K562 (cell line): ENCODE data around the gene SRM. TPM values are rescaled to one million over a fixed set of nuclear protein-coding genes. Genes with fewer than 3 reads are reported as not detected.

Experiments
- BHLHE40 ChIP-seq: IDR thresholded peaks from 2 replicates; pipeline ENCODE4 v1.6.1; 2011; ENCODE audit warnings: low read length, improper control_type of control experiment
- CTBP1 ChIP-seq: fragments of 450-650 bp; IDR thresholded peaks from 2 replicates; pipeline ENCODE4 v1.6.1; 2016; ENCODE audit warnings: borderline replicate concordance
- GATAD2B ChIP-seq: fragments of 450-650 bp; IDR thresholded peaks from 2 replicates; pipeline ENCODE4 v1.6.1; 2017; ENCODE audit warnings: mild to moderate bottlenecking, borderline replicate concordance
- HCFC1 ChIP-seq: IDR thresholded peaks from 2 replicates; pipeline ENCODE4 v1.6.1; 2012; ENCODE audit warnings: low read depth, low read length, improper control_type of control experiment
- MCM3 ChIP-seq: fragments of 450-650 bp; IDR thresholded peaks from 2 replicates; pipeline ENCODE4 v1.6.1; 2016
- MYC ChIP-seq, 2 experiments: fragments of 250-450 bp in 1 of 2; sonication (Bioruptor Pico) in 1 of 2; IDR thresholded peaks; 2 replicates each; pipeline versions ENCODE4 v1.5.1 to v1.6.1; 2012 to 2021; ENCODE audit warnings: low read depth in 2 of 2, borderline replicate concordance in 1 of 2, improper control_type of control experiment in 1 of 2, low read length in 1 of 2, mild to moderate bottlenecking in 1 of 2, moderate library complexity in 1 of 2
- NFATC3 ChIP-seq: fragments of 450-650 bp; IDR thresholded peaks from 2 replicates; pipeline ENCODE4 v1.6.1; 2017; ENCODE audit warnings: mild to moderate bottlenecking
- NRF1 ChIP-seq, 2 experiments: fragments of 450-650 bp; IDR thresholded peaks in 1 of 2; conservative IDR thresholded peaks in 1 of 2; 2 replicates each; pipeline ENCODE4 v1.6.1; 2014; ENCODE audit warnings: mild to moderate bottlenecking in 2 of 2
- PHF21A ChIP-seq: fragments of 450-650 bp; IDR thresholded peaks from 2 replicates; pipeline ENCODE4 v1.6.1; 2017; ENCODE audit warnings: low read depth, borderline replicate concordance
- RBBP5 ChIP-seq: fragments of 200-600 bp; sonication (generic); IDR thresholded peaks from 2 replicates; pipeline ENCODE4 v1.6.1; 2012; ENCODE audit warnings: borderline replicate concordance, mild to moderate bottlenecking, low read length, control low read depth, inconsistent platforms; ENCODE audit not compliant: insufficient read depth, poor library complexity, severe bottlenecking
- SMARCE1 ChIP-seq: fragments of 450-650 bp; IDR thresholded peaks from 2 replicates; pipeline ENCODE4 v1.7.1; 2016; ENCODE audit warnings: mild to moderate bottlenecking
- SUPT5H ChIP-seq: fragments of 450-650 bp; IDR thresholded peaks from 2 replicates; pipeline ENCODE4 v1.6.1; 2016
- TAF7 ChIP-seq: fragments of 450-650 bp; IDR thresholded peaks from 2 replicates; pipeline ENCODE4 v1.6.1; 2016; ENCODE audit warnings: missing genetic modification characterization, missing compliant biosample characterization
- ZKSCAN8 ChIP-seq: fragments of 200-800 bp; sonication (Bioruptor generic); IDR thresholded peaks from 2 replicates; pipeline ENCODE4 v1.6.1; 2016; ENCODE audit warnings: missing genetic modification characterization, missing compliant biosample characterization
- ZNF143 ChIP-seq: sonication (generic); formaldehyde crosslinking; IDR thresholded peaks from 2 replicates; pipeline ENCODE4 v1.9.0; 2022; ENCODE audit warnings: mild to moderate bottlenecking, missing genetic modification reagents
- ZNF224 ChIP-seq: sonication (generic); formaldehyde crosslinking; IDR thresholded peaks from 2 replicates; pipeline ENCODE4 v1.8.0; 2022; ENCODE audit warnings: mild to moderate bottlenecking, missing genetic modification reagents
- ZNF431 ChIP-seq: sonication (generic); formaldehyde crosslinking; IDR thresholded peaks from 2 replicates; pipeline ENCODE4 v1.8.0; 2022; ENCODE audit warnings: mild to moderate bottlenecking, missing genetic modification reagents
- polyA plus RNA-seq, 8 experiments: library from polyadenylated mRNA; depleted of rRNA in 4 of 8; stranded (reverse) in 5 of 8; unstranded in 3 of 8; fragments of >200 nt; fragmentation: Nextera tagmentation in 2 of 8; fragmentation: Illumina TruSeq in 1 of 8; extraction: Ambion mirVana in 2 of 8; extraction: Trizol in 1 of 8; gene quantifications; 2 replicates each; pipeline versions ENCODE4 v1.2.1 to v1.2.3, GENCODE V29; 2011 to 2014; ENCODE audit warnings: inconsistent platforms in 1 of 8, missing spikeins in 1 of 8
- total RNA-seq, 7 experiments: library from RNA; depleted of rRNA in 6 of 7; stranded (reverse); fragments of >200 nt in 6 of 7; fragmentation: Illumina TruSeq in 2 of 7; extraction: Trizol in 2 of 7; gene quantifications; 2 replicates each; pipeline versions ENCODE4 v1.2.1 to v1.2.3, GENCODE V29; 2011 to 2021; ENCODE audit warnings: low replicate concordance in 1 of 7
- TF ChIP-seq, protein P1 (sequence below), 2 experiments: IDR thresholded peaks; 2 replicates each; pipeline ENCODE4 v1.6.1; 2011; ENCODE audit warnings: borderline replicate concordance in 1 of 2, control low read depth in 1 of 2, low read depth in 1 of 2, low read length in 1 of 2, mild to moderate bottlenecking in 1 of 2, mixed read lengths in 1 of 2, moderate library complexity in 1 of 2; ENCODE audit not compliant: insufficient read depth in 1 of 2, insufficient read length in 1 of 2, poor library complexity in 1 of 2, severe bottlenecking in 1 of 2; ENCODE audit errors: extremely low read depth in 1 of 2
- TF ChIP-seq, protein P2 (sequence below), 2 experiments: fragments of 450-650 bp in 1 of 2; sonication (generic) in 1 of 2; formaldehyde crosslinking; conservative IDR thresholded peaks; 2 replicates each; pipeline versions ENCODE4 v1.4.0 to v1.8.1; 2020 to 2022; ENCODE audit warnings: mild to moderate bottlenecking in 1 of 2, missing genetic modification reagents in 1 of 2
- TF ChIP-seq, protein P3 (sequence below): sonication (generic); formaldehyde crosslinking; IDR thresholded peaks from 2 replicates; pipeline ENCODE4 v1.9.0; 2022; ENCODE audit warnings: mild to moderate bottlenecking, missing genetic modification reagents
- TF ChIP-seq, protein P4 (sequence below), 2 experiments: IDR thresholded peaks in 1 of 2; conservative IDR thresholded peaks in 1 of 2; 2 replicates each; pipeline ENCODE4 v1.6.1; 2016; ENCODE audit warnings: low read depth in 2 of 2, mild to moderate bottlenecking in 1 of 2, missing compliant biosample characterization in 1 of 2, missing genetic modification characterization in 1 of 2, moderate library complexity in 1 of 2

Gene SRM
- total and polyA plus RNA-seq, 9 of the 15 experiments (the other 6 are each of a cell fraction or from before 2014, with no cell fraction given), result 23.9 to 373 (median 82.5) TPM

DNA sequence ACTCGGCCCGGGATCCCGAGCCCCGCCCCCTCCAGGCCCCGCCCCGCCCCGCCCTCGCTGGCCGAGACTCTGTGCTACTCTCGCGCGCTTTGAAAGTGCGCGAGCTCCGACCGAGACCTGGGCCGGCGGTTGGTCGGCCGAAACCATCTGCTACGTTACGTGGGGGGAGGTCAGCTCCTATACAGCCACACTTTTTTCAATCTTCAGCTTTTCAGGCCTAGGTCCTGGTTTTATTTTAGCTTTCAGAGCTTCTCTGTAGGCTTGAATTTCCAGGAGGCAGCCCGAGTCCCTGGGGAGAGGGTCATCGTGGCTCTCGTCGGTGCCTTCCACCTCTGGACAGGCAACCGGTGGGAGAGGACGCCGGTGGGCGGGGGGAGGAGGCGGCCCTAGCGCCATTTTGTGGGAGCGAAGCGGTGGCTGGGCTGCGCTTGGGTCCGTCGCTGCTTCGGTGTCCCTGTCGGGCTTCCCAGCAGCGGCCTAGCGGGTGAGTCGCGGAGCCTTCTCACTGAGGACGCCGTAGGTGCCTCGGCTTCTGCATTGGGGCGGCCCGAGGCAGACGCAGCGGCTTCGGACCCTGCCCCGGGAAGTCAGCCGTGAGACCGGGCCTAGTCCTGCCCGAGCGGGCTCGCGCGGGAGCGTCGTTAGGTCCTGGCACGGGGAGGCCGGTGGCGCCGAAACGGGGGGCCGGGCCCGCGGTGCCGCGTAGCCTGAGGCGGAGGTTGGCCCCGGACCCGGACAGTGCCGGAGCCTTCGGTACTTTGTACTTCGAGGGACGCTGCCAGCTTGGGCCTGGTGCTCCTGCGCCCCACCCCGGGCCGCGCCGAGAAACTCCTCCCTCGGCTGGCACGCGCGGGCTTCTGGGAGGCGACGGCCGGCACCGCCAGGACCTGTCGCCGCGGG lies 47.3 kb downstream of the SRM start, which contains the start of gene TARDBP (continued):
- TF ChIP-seq, protein P1, sequence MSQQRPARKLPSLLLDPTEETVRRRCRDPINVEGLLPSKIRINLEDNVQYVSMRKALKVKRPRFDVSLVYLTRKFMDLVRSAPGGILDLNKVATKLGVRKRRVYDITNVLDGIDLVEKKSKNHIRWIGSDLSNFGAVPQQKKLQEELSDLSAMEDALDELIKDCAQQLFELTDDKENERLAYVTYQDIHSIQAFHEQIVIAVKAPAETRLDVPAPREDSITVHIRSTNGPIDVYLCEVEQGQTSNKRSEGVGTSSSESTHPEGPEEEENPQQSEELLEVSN (IDR thresholded peaks at IDR 0.05; ENCODE audit: borderline replicate concordance in 1 of 2, extremely low read depth in 1 of 2, insufficient read depth in 1 of 2, insufficient read length in 1 of 2, low read depth in 1 of 2, low read length in 1 of 2, poor library complexity in 1 of 2, severe bottlenecking in 1 of 2), result peak; percentile 29 to 73
- TF ChIP-seq ZNF143 (CRISPR knock-in tag) (peak; percentile 71), MCM3 (no peak), MYC (IDR thresholded peaks at IDR 0.05; ENCODE audit: low read depth, low read length) (peak; percentile 60; the same call in 1 of the 2 replicates), MYC (CRISPR knock-in tag; IDR thresholded peaks at IDR 0.05; ENCODE audit: borderline replicate concordance, low read depth) (peak; percentile 69; the same call in 1 of the 2 replicates), ZNF431 (peak; percentile 85), TAF7 (tag) (peak; percentile 94), NRF1 (conservative IDR thresholded peaks at IDR 0.05 in 1 of 2, IDR thresholded peaks at IDR 0.05 in 1 of 2) (peak; percentile 68 to 76), SUPT5H (peak; percentile 98), HCFC1 (peak; percentile 68), BHLHE40 (peak; percentile 96), ZKSCAN8 (no peak), PHF21A (0 out of 2 replicates have a peak, but pooled peaks have one; percentile 6), NFATC3 (peak; percentile 28; the same call in 1 of the 2 replicates), ZNF224 (CRISPR knock-in tag) (peak; percentile 79; the same call in 1 of the 2 replicates), GATAD2B (peak; percentile 52; the same call in 1 of the 2 replicates), CTBP1 (peak; percentile 72), RBBP5 (peak; percentile 99), SMARCE1 (0 out of 2 replicates have a peak, but pooled peaks have one; percentile 3)
- TF ChIP-seq, protein P2, sequence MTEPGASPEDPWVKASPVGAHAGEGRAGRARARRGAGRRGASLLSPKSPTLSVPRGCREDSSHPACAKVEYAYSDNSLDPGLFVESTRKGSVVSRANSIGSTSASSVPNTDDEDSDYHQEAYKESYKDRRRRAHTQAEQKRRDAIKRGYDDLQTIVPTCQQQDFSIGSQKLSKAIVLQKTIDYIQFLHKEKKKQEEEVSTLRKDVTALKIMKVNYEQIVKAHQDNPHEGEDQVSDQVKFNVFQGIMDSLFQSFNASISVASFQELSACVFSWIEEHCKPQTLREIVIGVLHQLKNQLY (CRISPR knock-in tag; conservative IDR thresholded peaks at IDR 0.05), result peak in 1 of 2 experiments; percentile 84; a peak in 2 of 4 replicates
- TF ChIP-seq, protein P3, sequence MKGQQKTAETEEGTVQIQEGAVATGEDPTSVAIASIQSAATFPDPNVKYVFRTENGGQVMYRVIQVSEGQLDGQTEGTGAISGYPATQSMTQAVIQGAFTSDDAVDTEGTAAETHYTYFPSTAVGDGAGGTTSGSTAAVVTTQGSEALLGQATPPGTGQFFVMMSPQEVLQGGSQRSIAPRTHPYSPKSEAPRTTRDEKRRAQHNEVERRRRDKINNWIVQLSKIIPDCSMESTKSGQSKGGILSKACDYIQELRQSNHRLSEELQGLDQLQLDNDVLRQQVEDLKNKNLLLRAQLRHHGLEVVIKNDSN (CRISPR knock-in tag), result peak; percentile 50; the same call in 1 of the 2 replicates
- TF ChIP-seq, protein P4, sequence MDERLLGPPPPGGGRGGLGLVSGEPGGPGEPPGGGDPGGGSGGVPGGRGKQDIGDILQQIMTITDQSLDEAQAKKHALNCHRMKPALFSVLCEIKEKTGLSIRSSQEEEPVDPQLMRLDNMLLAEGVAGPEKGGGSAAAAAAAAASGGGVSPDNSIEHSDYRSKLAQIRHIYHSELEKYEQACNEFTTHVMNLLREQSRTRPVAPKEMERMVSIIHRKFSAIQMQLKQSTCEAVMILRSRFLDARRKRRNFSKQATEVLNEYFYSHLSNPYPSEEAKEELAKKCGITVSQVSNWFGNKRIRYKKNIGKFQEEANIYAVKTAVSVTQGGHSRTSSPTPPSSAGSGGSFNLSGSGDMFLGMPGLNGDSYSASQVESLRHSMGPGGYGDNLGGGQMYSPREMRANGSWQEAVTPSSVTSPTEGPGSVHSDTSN (CRISPR knock-in tag; IDR thresholded peaks at IDR 0.05; ENCODE audit: low read depth), result no peak; the same call in 1 of the 2 replicates
- TF ChIP-seq, protein P4 (tag; conservative IDR thresholded peaks at IDR 0.05; ENCODE audit: low read depth), result no peak
